ENCODE measurements around the gene MAP3K15.

MAP3K15 gene

DNA sequence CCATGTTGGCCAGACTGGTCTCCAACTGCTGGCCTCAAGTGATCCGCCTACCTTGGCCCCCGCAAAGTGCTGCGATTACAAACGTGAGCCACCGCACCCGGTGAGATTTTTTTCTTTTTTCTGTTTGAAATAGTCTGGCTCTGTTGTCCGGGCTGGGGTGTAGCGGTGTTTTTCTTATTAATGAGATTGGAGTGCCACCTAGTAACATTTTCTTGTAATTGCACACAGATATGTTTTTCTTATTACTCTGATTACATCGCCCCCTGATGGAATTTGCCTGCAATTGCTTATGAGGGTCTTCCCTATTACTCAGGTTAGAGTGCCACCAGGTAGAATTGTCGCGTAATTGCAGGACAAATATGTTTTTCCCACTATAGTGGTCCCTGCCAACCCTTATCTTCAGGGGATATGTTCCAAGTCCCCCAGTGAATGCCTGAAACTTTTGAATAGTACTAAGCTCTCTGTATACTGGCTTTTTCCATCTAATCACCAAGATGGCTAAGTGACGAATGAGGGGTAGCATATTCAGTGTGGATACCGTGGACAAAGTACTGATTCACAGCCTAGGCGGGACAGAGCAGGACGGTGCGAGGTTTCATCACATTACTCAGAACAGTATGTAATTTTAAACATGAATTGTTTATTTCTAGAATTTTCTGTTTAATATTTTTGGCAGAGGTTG, 180.2 kb downstream of the MAP3K15 start:
- DNase-seq: no peak

GRCh38 chrX:19332983-19333382, 182.3 kb downstream of the MAP3K15 start:
- DNase-seq: no peak

- no peak for DNase-seq
Observed at GRCh38 chrX:19331831-19332230, 183.5 kb downstream of the MAP3K15 start.

- no peak for DNase-seq
Observed at GRCh38 chrX:19326567-19326966, 188.7 kb downstream of the MAP3K15 start.
